ENCODE data around the gene RPL27.
A peak's percentile ranks its signal among the peaks of the same experiment; 100 is the strongest.
"Not testable (repeated sequence)": the region's sequence is repeated elsewhere in the genome, so short reads cannot be mapped to it uniquely, and the experiment has no call there.

The RPL27 gene

DNA sequence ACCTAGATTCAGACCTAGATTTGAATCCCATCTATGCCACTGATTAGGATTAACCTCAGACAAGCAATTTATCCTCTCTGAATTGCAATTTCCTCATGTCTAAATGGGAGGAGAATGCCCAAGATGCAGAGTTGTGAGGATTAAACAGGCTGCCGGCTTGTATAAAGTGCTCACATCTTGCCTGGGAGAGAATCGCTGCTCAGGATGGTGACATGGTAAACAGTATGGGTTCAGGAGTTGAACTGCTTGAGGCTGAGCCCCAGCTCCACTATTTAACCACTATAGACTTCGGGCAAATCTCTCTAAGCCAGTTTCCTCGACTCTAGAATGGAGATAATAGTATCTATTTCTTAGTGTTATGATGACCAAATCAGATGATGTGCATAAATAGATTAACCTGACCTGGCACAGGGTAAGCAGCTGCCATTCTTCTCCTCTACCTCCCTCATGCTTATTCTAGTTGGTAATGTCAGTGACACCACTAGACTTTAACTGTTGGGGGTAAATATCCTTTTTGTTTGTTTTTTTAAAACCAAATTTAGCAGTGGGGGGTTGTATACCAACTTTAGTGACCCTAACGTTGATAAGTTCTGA lies 732 bp upstream of the RPL27 start:
- H4K8ac ChIP-seq (ENCODE audit: low read depth, low read length): peak overlapping the region; percentile 87
- no CpG with 5 or more reads among the region's 5 CpGs for WGBS (ENCODE audit: extremely low coverage, insufficient coverage, insufficient read length)

DNA sequence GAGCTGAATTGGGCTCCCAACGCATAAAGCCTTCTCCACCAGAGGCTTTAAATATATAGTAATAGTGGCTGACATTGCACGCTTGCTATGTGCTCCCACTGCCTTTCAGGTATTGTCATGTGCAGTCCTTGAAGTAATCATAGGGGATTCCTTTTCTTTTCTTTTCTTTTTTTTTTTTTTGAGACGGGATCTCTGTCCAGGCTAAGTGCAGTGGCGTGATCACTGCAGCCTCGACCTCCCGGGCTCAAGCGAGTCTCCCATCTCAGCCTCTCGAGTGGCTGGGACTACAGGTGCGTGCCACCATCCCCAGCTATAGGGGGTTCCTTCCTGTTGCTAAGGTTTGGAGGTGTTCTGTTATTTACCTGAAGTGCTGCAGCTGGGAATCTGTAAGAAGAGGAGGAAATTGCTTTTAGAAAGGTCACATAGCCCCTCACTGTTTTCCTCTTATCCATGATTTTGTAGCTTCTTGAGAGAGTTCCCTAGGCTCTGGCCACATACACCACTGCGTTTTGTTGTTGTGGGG lies 845 bp downstream of the RPL27 start:
- Histone ChIP-seq H3K79me2 (ENCODE audit: control insufficient read depth, insufficient read depth, low read length, poor library complexity) (peaks cover 11% of the 10 kb centered on the region), H3K27ac (ENCODE audit: low read depth, low read length) (peak overlapping the region; percentile 85), H4K91ac (ENCODE audit: low read depth, low read length) (peak overlapping the region; percentile 80), H3K79me1 (ENCODE audit: low read length) (peaks cover 5% of the 10 kb centered on the region), H3K23ac (ENCODE audit: low read length) (no peak overlapping the region), H2AFZ (ENCODE audit: insufficient read depth, low read length, poor library complexity) (no peak overlapping the region), H3K4me1 (ENCODE audit: control insufficient read depth in 1 of 2, insufficient read depth in 2 of 2, low read length in 2 of 2) (peaks cover 3 to 5% of the 10 kb centered on the region in 2 experiments), H3K27me3 (ENCODE audit: insufficient read depth, low read length) (no peaks in the 10 kb centered on the region), H2BK120ac (ENCODE audit: insufficient read depth, low read length, poor library complexity) (no peak overlapping the region), H3K4me3 (ENCODE audit: low read depth, low read length) (peak overlapping the region; percentile 94), H2AK5ac (ENCODE audit: low read length) (peak overlapping the region; percentile 81), H4K12ac (ENCODE audit: low read depth, low read length) (peak overlapping the region; percentile 86), H2BK12ac (ENCODE audit: low read length) (peak overlapping the region; percentile 23), H3K18ac (ENCODE audit: low read length) (no peak overlapping the region), H3K14ac (ENCODE audit: low read length) (peak overlapping the region; percentile 86), H3K9ac (ENCODE audit: low read length) (peak overlapping the region; percentile 93), H3K4ac (ENCODE audit: low read depth, low read length) (peak overlapping the region; percentile 41), H2BK5ac (ENCODE audit: low read depth, low read length, poor library complexity) (peak overlapping the region; percentile 91), H3K36me3 (ENCODE audit: control insufficient read depth in 1 of 2, insufficient read depth in 2 of 2, low read length in 2 of 2) (peaks cover 27 to 36% of the 10 kb centered on the region in 2 experiments), H4K8ac (ENCODE audit: low read depth, low read length) (peak overlapping the region; percentile 85), H3K9me3 (ENCODE audit: insufficient read depth, low read depth, low read length) (no peaks in the 10 kb centered on the region), H3K4me2 (ENCODE audit: low read length) (peak overlapping the region; percentile 83)
- WGBS (ENCODE audit: extremely low coverage, insufficient coverage, insufficient read length): no CpG with 5 or more reads among the region's 10 CpGs
- no peak for DNase-seq

More for the DNA sequence above, 732 bp upstream of the RPL27 start:
- peak overlapping the region; percentile 52 for H3K4me2 ChIP-seq (ENCODE audit: low read length)
- no peak overlapping the region for H2AFZ ChIP-seq (ENCODE audit: insufficient read depth, low read length, poor library complexity)
- no peak overlapping the region for H3K23ac ChIP-seq (ENCODE audit: low read length)
- no peak overlapping the region for H3K27ac ChIP-seq (ENCODE audit: low read depth, low read length)
- peak overlapping the region; percentile 75 for H4K12ac ChIP-seq (ENCODE audit: low read depth, low read length)
- no peak overlapping the region for H2AK5ac ChIP-seq (ENCODE audit: low read length)
- H2BK120ac ChIP-seq (ENCODE audit: insufficient read depth, low read length, poor library complexity): no peak overlapping the region
- H3K4ac ChIP-seq (ENCODE audit: low read depth, low read length): no peak overlapping the region
- H2BK5ac ChIP-seq (ENCODE audit: low read depth, low read length, poor library complexity): no peak overlapping the region
- H3K9ac ChIP-seq (ENCODE audit: low read length): no peak overlapping the region
- H3K18ac ChIP-seq (ENCODE audit: low read length): no peak overlapping the region
- peak overlapping the region; percentile 45 for H3K14ac ChIP-seq (ENCODE audit: low read length)
- H3K27me3 ChIP-seq (ENCODE audit: insufficient read depth, low read length): no peaks in the 10 kb centered on the region
- peaks cover 5% of the 10 kb centered on the region for H3K79me1 ChIP-seq (ENCODE audit: low read length)
- H3K9me3 ChIP-seq (ENCODE audit: insufficient read depth, low read depth, low read length): no peaks in the 10 kb centered on the region
- H2BK12ac ChIP-seq (ENCODE audit: low read length): no peak overlapping the region
- peaks cover 11% of the 10 kb centered on the region for H3K79me2 ChIP-seq (ENCODE audit: control insufficient read depth, insufficient read depth, low read length, poor library complexity)
- H4K91ac ChIP-seq (ENCODE audit: low read depth, low read length): no peak overlapping the region
- H3K4me1 ChIP-seq (ENCODE audit: control insufficient read depth in 1 of 2, insufficient read depth in 2 of 2, low read length in 2 of 2): peaks cover 3 to 5% of the 10 kb centered on the region in 2 experiments
- DNase-seq: no peak
- peaks cover 17 to 29% of the 10 kb centered on the region in 2 experiments for H3K36me3 ChIP-seq (ENCODE audit: control insufficient read depth in 1 of 2, insufficient read depth in 2 of 2, low read length in 2 of 2)
- no peak overlapping the region for H3K4me3 ChIP-seq (ENCODE audit: low read depth, low read length)

DNA sequence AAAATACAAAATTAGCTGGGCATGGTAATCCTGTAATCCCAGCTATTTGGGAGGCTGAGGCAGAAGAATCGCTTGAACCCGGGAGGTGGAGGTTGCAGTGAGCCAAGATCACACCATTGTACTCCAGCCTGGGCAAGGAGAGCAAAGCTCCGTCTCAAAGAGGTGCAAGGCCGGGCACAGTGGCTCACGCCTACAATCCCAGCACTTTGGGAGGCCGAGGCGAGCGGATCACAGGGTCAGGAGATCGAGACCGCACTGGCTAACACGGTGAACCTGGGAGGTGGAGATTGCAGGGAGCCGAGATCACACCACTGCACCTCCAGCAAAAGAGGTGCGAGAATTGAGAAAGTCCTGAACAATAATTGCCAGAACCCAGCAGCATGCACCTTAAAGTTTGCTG lies 2.7 kb downstream of the RPL27 start:
- not testable (repeated sequence) for H3K23ac ChIP-seq (ENCODE audit: low read length); H3K9ac ChIP-seq (ENCODE audit: low read length); H2BK12ac ChIP-seq (ENCODE audit: low read length); H3K9me3 ChIP-seq (ENCODE audit: insufficient read depth, low read depth, low read length); H3K4me3 ChIP-seq (ENCODE audit: low read depth, low read length); H2AK5ac ChIP-seq (ENCODE audit: low read length); H4K12ac ChIP-seq (ENCODE audit: low read depth, low read length); H3K4me1 ChIP-seq (ENCODE audit: control insufficient read depth in 1 of 2, insufficient read depth in 2 of 2, low read length in 2 of 2); H3K18ac ChIP-seq (ENCODE audit: low read length); H3K79me1 ChIP-seq (ENCODE audit: low read length); H3K14ac ChIP-seq (ENCODE audit: low read length); DNase-seq; H3K27ac ChIP-seq (ENCODE audit: low read depth, low read length); H4K8ac ChIP-seq (ENCODE audit: low read depth, low read length); H3K27me3 ChIP-seq (ENCODE audit: insufficient read depth, low read length); H2AFZ ChIP-seq (ENCODE audit: insufficient read depth, low read length, poor library complexity); H3K4ac ChIP-seq (ENCODE audit: low read depth, low read length); H2BK5ac ChIP-seq (ENCODE audit: low read depth, low read length, poor library complexity); H2BK120ac ChIP-seq (ENCODE audit: insufficient read depth, low read length, poor library complexity); H3K4me2 ChIP-seq (ENCODE audit: low read length); H4K91ac ChIP-seq (ENCODE audit: low read depth, low read length)
- no CpG with 5 or more reads among the region's 13 CpGs for WGBS (ENCODE audit: extremely low coverage, insufficient coverage, insufficient read length)
- Histone ChIP-seq H3K36me3 (ENCODE audit: control insufficient read depth in 1 of 2, insufficient read depth in 2 of 2, low read length in 2 of 2) (peaks cover 29 to 37% of the 10 kb centered on the region in 2 experiments), H3K79me2 (ENCODE audit: control insufficient read depth, insufficient read depth, low read length, poor library complexity) (peaks cover 11% of the 10 kb centered on the region)

DNA sequence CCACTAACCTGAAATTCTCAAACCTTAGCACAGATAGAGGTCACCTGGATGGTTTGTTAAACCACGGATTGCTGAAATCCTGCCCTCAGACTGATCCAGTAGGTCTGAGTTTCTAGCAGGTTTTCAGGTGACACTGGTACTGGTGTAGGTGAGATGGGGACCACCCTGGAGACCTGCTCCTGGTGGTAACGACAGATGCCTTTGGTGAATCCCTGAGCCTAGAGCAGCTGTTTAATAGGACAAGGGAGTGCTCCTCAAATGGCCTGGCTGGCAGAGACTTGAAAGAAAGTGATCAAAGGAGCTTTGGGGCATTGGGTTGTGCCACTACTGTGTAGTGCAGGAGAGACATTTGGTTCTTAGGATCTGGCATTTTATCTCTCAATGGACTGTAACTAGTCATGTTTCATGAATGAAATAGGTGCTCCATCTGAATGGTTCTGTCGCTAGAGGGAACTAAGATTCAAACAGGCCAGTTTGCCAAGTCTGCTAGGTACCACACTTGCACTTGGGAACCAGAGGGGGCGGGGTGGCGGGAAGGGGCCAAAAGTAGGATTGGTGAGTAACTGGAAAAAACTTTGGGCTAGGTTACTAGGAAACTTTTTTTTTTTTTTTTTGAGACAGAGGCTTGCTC lies 5.4 kb downstream of the RPL27 start:
- Histone ChIP-seq H3K27me3 (ENCODE audit: insufficient read depth, low read length) (no peaks in the 10 kb centered on the region), H3K27ac (ENCODE audit: low read depth, low read length) (no peak overlapping the region), H2BK120ac (ENCODE audit: insufficient read depth, low read length, poor library complexity) (no peak overlapping the region), H3K36me3 (ENCODE audit: control insufficient read depth in 1 of 2, insufficient read depth in 2 of 2, low read length in 2 of 2) (peaks cover 29 to 37% of the 10 kb centered on the region in 2 experiments), H3K4ac (ENCODE audit: low read depth, low read length) (no peak overlapping the region), H3K4me3 (ENCODE audit: low read depth, low read length) (no peak overlapping the region), H3K4me1 (ENCODE audit: control insufficient read depth in 1 of 2, insufficient read depth in 2 of 2, low read length in 2 of 2) (peaks cover 2 to 5% of the 10 kb centered on the region in 2 experiments), H3K9ac (ENCODE audit: low read length) (no peak overlapping the region), H2AFZ (ENCODE audit: insufficient read depth, low read length, poor library complexity) (no peak overlapping the region), H2BK12ac (ENCODE audit: low read length) (no peak overlapping the region), H2AK5ac (ENCODE audit: low read length) (no peak overlapping the region), H4K8ac (ENCODE audit: low read depth, low read length) (no peak overlapping the region), H2BK5ac (ENCODE audit: low read depth, low read length, poor library complexity) (no peak overlapping the region), H4K12ac (ENCODE audit: low read depth, low read length) (no peak overlapping the region), H3K23ac (ENCODE audit: low read length) (no peak overlapping the region), H3K79me1 (ENCODE audit: low read length) (peaks cover 1% of the 10 kb centered on the region), H3K14ac (ENCODE audit: low read length) (no peak overlapping the region), H3K4me2 (ENCODE audit: low read length) (no peak overlapping the region), H3K79me2 (ENCODE audit: control insufficient read depth, insufficient read depth, low read length, poor library complexity) (peaks cover 8% of the 10 kb centered on the region), H4K91ac (ENCODE audit: low read depth, low read length) (no peak overlapping the region), H3K9me3 (ENCODE audit: insufficient read depth, low read depth, low read length) (no peaks in the 10 kb centered on the region), H3K18ac (ENCODE audit: low read length) (no peak overlapping the region)
- WGBS (ENCODE audit: extremely low coverage, insufficient coverage, insufficient read length): no CpG with 5 or more reads among the region's 5 CpGs
- peak; percentile 82 to 90 for DNase-seq

Data from trophoblast cell (in vitro differentiated cells and primary cell).